GM19397 (cell line): ENCODE results near the gene ENTPD1.
A peak's percentile ranks its signal among the peaks of the same experiment; 100 is the strongest.
"Not testable (repeated sequence)": the region's sequence is repeated elsewhere in the genome, so short reads cannot be mapped to it uniquely, and the experiment has no call there.

Experiments
- ATAC-seq: cut with Tn5 transposase; IDR thresholded peaks from one replicate; pipeline ENCODE4 v1.9.1; 2021; ENCODE audit warnings: mild to moderate bottlenecking, moderate library complexity; ENCODE audit not compliant: unreplicated experiment

Gene ENTPD1

DNA sequence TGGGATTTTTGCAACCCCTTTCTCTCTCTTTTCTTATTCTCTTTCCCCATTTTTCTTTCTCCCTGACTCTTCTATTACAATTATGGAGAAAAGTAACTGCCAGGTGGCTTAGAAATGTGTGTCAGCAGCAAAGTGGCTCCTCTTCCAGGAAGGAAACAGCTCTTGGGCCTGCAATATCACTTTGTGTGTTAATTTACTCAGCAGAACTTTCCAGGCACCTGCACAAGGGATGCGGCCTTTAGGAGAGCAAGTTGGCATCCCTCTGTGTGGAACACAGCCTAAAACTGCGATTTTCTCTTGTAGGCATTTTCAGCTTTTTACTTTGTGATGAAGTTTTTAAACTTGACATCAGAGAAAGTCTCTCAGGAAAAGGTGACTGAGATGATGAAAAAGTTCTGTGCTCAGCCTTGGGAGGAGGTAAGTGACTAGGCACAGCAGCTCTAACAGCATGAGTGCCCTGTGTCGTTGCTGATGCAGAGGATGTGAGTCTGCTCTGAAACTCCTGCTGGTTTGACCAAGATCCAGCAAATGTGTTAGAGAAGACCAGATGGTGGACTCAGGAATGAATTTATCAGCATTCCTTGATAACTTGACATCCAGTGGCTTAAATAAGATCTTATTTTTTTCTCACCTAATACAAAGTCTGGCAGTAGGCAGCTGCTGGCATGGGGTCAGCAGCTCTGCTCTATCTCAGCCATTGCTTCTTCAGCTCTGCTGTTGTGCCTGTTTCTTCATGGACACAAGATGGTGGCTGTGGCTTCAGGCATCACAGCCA lies 104.4 kb downstream of the ENTPD1 start:
- ATAC-seq: no peak

DNA sequence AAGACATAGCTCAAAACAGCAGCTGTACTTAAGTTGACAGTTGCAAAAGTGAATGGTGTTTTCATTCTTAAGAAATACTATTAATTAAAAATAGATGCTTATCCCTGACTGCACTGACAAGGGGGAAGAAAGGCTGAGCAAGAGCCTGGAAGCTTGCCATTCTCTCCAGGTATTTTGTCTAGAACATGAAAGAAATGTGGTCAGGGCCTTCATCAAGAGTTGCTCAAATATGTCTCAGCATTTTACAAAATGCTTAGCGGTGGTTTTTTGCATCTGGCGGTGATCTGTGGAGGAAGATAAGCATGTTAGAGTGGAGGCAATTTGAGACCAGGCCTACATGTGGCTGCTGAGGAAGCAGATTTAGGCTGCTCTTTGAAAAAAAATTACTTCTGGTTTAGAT lies 105.4 kb downstream of the ENTPD1 start:
- no peak for ATAC-seq

DNA sequence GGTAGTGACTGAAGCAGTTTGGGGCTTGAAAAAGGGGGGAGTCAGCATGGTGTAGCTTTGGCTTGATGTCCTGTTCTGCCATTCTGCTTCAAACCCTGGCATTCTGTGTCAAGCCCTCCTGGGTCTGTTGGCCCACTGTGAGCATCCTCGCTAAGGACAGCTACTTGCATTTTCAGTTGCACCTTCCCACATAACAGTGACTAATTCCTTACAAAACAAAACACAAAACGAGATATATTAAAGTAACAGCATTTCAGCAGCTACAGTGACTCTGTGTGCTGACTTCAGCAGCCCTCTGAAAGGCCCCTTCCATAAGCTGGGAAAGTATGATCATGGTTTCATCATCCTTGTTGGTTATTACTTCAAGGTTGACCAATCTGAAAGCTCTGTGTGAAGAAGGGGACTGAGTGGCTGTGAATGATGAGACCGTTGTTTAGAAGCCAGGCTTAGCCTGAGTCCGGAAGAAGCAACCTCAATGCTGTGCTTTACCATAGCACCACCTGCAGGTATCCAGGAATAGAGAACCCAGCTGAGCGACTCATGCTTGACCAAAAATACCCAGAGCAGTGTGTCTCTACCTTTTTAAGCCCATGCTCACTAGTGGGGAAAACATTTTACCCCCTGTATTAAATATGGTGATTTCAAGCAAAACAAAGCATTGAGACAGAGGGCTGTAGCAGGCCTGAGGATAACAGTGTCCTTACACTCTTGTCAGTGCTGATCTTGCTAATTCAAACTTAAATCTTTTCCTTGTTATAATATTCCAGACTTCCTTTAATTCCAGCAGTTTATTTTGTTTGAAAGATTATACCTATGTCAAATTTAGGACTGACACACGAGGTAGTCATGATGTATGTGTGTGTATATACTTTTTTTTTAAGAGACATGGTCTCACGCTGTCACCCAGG lies 109.2 kb downstream of the ENTPD1 start:
- ATAC-seq: peak; percentile 91

DNA sequence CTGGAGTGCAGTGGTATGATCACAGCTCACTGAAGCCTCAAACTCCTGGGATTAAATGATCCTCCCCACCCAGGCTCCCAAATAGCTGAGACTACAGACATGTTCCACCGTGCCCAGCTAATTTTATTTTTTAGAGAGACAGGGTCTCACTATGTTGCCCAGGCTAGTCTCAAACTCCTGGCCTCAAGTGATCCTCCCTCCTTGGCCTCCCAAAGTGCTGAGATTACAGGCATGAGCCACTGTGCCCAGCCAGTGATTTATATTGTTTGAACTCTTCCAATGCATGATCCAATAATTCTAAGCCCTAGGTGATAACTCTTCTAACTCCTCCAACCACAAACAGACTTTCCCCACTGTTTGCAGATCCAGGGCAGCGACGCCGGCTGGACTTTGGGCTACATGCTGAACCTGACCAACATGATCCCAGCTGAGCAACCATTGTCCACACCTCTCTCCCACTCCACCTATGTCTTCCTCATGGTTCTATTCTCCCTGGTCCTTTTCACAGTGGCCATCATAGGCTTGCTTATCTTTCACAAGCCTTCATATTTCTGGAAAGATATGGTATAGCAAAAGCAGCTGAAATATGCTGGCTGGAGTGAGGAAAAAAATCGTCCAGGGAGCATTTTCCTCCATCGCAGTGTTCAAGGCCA lies 110.0 kb downstream of the ENTPD1 start:
- no peak for ATAC-seq

DNA sequence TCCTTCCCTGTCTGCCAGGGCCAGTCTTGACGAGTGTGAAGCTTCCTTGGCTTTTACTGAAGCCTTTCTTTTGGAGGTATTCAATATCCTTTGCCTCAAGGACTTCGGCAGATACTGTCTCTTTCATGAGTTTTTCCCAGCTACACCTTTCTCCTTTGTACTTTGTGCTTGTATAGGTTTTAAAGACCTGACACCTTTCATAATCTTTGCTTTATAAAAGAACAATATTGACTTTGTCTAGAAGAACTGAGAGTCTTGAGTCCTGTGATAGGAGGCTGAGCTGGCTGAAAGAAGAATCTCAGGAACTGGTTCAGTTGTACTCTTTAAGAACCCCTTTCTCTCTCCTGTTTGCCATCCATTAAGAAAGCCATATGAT lies 110.5 kb downstream of the ENTPD1 start:
- ATAC-seq: no peak

DNA sequence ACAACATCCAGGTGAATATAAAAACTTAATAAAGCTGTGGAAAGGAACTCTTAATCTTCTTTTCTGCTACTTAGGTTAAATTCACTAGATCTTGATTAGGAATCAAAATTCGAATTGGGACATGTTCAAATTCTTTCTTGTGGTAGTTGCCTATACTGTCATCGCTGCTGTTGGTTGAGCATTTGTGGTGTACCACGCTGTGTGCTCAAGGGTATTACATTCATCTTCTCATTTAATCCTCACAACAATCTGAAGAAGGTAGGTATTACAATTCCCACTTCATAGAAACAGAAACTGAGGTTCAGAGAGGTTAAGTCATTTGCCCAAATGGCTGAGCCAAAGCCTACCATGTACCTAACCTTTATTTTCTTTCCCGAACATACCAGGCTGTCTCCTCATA lies 111.9 kb downstream of the ENTPD1 start:
- ATAC-seq: no peak

DNA sequence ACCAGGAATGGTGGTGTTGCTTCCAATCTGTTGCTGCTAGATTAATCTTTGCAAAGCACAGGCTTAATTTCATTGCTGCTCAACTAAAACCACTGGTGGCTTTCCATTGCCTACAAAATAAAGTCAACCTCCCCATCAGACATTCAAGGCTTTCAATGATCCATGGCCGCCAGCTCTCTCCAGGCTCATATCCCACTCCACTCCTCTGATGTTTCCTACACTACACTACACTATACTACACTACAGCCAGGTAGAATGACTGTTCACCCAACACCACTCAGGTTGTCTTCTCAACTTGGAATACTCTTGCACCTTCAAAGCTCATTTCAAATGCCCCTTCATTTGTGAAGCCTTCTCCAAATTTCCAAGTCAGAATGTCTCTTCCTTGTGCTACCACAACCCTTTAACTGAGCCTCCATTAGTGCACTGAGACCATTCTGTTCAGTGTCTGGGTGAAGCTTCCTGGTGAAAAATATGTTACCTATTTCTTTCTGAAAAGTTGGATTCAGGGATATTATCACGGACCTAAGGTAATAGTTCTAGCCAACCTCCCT lies 116.3 kb downstream of the ENTPD1 start:
- no peak for ATAC-seq

DNA sequence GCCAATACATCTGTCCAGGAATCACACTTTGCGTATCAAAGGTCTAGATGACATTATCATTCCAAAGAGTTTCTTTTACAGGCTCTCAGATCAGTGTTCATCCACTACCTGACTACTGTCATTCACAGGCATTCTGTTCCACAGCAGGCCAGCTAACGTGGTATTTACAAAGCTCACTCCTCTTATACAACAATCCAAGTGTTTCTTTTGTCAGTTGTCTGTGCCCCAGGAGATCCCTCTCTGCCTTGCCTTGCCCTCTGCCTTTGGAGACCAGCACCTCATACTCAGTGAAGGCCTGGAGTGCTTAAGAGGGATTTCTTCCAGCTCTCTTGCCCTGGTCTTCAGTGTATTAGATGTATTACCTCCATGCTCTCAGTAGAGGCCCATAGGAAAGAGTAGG lies 117.2 kb downstream of the ENTPD1 start:
- no peak for ATAC-seq

DNA sequence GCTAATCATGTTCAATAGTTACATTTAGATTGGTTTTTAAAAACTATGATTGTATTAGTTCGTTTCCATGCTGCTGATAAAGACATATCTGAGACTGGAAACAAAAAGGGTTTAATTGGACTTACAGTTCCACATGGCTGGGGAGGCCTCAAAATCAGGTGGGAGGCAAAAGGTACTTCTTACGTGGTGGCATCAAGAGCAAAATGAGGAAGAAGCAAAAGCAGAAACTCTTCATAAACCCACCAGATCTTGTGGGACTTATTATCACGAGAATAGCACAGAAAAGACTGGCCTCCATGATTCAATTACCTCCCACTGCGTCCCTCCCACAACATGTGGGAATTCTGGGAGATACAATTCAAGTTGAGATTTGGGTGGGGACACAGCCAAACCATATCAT lies 117.7 kb downstream of the ENTPD1 start:
- no peak for ATAC-seq

DNA sequence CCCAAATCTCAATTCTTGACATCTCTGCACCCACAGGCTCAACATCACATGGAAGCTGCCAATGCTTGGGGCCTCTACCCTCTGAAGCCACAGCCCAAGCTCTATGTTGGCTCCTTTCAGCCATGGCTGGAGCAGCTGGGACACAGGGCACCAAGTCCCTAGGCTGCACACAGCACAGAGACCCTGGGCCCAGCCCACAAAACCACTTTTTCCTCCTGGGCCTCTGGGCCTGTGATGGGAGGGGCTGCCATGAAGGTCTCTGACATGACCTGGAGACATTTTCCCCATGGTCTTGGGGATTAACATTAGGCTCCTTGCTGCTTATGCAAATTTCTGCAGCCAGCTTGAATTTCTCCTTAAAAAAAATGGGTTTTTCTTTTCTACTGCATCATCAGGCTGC lies 118.8 kb downstream of the ENTPD1 start:
- ATAC-seq: not testable (repeated sequence)

DNA sequence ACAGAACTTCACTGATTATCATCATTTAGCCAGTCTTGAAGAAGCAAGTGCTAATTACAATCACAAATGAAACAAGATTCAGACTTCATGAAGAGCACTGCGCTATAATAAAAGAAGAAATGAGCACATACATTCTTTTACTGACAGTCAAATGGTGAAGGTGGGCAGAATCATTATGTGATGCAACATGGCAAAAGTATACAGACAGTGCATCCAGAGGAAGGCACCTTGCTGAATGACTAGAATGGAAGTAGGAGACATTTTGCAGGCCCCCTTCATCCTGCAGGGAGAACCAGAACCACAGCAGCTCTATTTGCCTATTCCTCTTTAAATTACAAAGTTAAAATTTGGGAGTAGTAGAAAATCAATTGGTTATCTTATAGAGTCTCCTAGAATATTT lies 120.8 kb downstream of the ENTPD1 start:
- no peak for ATAC-seq

DNA sequence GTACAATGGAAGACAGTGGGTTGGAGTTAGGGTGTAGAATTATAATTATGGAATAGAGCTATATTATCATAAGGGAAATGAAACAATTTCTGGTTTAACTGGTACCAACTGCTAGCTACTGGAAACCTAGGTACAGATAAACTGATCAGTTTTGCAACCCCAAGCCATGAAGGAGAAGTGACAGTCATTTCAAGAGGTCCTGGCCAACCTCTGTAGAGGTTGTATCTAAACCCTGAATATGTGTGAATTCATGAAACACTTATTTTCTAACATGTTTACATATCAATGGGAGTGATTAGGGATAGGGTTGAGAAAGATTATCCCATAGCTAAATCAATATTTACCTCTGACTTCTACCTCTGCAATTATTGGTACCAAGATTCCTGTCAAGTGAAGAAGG lies 121.9 kb downstream of the ENTPD1 start:
- no peak for ATAC-seq

DNA sequence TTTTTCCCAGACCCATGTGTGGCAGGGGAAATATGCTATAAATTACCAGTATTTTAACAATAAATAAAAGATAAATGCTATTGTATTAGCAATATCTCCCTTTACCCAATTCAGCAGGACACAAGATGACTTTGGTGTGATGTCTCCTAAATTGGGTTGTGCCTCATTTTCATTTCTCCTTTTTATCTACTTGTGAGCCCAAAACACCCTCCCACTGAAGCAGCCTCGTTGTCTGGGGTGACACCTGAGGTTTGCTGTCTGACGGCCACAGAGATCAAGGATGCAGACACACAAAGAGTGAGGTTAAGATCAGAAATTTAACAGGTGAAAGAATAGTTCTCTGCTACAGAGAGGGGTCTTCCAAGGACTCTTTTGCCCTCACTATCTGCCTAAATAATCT lies 124.7 kb downstream of the ENTPD1 start:
- ATAC-seq: no peak

DNA sequence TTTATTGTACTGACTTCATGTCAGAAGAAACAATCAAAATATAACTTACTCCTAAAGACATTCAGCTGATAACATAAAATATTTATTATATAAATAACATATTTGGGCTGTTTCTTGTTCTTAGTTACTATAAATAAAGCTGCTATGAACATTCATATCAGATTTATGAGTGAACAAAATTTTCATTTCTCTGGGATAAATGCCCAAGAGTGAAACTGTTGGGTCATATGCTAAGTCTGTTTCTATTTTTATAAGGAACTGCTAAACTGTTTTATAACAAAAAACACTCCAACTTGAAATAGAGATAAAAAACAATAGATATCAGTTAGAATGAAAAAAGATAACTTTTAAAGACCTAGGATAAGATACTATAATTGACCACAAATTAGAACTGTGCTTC lies 125.4 kb downstream of the ENTPD1 start:
- ATAC-seq: no peak

DNA sequence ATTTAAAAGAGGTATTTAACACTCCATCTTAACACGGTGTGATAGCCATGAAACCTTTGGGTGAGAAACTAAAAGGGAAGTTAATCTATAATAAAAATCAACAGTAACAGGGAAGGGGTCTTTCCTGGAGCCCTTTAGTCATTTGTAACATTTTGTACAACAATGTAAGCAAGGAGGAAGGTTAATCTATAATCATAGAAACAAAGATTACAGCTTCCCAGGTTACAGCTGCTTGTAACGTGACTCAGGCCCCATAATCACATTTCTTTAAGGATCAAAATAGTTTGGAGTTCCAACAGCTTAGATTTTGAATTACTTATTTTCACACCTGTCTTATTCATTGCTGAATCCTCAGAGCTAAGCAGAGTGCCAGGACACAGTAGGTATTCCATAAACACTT lies 133.9 kb downstream of the ENTPD1 start:
- ATAC-seq: no peak

DNA sequence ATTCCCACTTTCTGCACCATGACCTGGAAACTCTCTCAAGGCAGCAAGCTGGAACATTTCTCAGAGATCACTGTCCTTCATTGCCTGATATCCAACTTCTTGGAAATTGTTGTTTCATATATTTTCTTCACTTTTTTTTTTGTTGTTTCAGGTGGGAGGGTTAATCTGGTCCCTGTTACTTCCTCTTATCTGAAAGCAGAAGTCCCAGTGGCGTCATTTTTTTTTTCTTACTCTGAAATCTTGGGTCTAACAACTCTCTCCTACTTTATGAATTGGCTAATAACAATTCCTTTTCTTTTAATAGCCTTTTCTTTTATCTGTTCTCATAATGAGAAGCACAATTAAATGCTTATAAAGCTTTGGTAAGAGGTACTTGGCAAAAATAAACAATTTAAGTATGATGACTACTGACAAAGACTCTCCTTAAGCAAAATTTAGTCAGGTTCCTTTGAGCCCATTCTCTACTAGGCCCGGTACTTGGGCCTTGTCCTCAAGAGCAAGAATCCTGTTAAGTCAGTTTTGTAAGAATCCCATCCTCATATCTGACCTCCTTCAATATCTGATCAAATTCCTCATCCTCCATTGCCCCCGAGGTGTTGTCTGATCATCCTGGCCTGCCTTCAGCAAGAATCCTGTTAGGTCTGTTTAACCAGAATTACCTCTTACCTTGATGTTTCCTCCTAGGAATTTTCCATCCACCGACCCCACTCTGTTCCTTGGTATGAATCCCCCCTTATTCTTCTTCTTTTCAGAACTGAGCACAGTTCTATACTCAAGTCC lies 140.3 kb downstream of the ENTPD1 start:
- no peak for ATAC-seq

DNA sequence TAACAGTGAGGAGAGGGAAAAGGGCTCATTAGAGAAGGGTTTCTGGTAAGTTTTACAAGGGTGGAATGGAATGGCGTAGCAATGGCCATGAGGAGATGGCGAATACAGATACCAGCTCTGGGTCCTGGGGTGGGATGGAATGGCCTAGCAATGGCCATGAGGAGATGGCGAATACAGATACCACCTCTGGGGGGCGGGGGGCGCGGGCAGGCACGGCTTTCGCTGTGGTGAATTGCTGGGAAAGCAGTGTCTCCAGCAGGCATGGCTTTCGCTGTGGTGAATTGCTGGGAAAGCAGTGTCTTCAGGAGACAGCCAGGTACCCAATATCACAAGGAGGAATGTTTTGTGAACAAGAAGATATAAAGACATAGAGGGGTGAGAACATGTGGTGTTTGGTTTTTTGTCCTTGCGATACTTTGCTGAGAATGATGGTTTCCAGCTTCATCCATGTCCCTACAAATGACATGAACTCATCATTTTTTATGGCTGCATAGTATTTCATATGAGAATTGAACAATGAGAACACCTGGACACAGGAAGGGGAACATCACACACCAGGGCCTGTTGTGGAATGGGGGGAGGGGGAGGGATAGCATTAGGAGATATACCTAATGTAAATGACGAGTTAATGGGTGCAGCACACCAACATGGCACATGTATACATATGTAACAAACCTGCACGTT lies 150.1 kb downstream of the ENTPD1 start:
- not testable (repeated sequence) for ATAC-seq

DNA sequence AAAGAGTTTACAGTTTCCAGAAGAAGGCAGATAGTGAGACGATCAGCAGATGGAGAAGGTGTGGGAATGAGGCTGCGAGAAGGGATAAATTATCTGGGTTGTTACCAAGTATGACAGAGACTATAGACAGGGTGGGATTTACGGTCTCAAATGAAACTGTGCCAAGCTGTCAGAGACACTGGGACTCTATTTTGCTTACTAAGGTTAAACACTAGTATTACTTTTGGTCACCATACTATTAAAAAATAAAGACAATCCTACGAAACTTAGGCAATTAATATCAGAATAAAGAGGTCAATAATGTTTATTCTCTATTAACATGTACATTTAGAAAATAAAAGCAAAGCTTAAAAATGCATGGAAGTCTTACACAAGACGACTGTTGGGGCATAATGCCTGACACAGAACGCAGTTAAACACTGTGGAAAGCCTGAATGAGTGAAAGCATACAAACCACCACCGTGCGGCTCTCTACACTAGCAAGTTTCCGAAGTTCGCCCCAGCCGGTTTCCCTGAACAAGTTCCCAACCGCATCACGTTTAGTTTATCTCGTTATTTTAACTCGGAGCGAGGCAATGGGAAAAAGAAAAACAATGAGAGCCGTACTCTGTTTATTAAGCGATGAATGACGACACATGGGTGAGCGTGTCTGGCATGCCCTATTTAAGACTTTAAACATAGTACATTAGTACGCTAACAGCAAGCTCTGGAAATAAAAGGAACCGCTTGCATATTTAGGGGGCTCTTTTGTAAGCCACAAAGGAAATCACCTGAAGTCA lies 150.9 kb downstream of the ENTPD1 start:
- ATAC-seq: peak; percentile 19
